K562 (cell line): ENCODE results near the gene IBA57. TPM values are rescaled to one million over a fixed set of nuclear protein-coding genes. Genes with fewer than 3 reads are reported as not detected.

Experiments
- HDAC1 ChIP-seq, 2 experiments: fragments of 450-650 bp; IDR thresholded peaks; 2 replicates each; pipeline ENCODE4 v1.6.1; 2016 to 2017; ENCODE audit warnings: inconsistent platforms in 1 of 2, mild to moderate bottlenecking in 1 of 2, moderate library complexity in 1 of 2
- HMGN3 ChIP-seq: IDR thresholded peaks from 2 replicates; pipeline ENCODE4 v1.6.1; 2011; ENCODE audit warnings: borderline replicate concordance, low read depth, mild to moderate bottlenecking, mixed read lengths, low read length; ENCODE audit not compliant: insufficient read length; ENCODE audit errors: extremely low read depth
- HOXB6 ChIP-seq: fragments of 250-450 bp; sonication (Bioruptor Pico); IDR thresholded peaks from 2 replicates; pipeline ENCODE4 v1.5.1; 2022; ENCODE audit warnings: mild to moderate bottlenecking, borderline replicate concordance
- JUNB ChIP-seq: fragments of 450-650 bp; formaldehyde crosslinking; conservative IDR thresholded peaks from 2 replicates; pipeline ENCODE4 v1.4.0; 2020; ENCODE audit warnings: mild to moderate bottlenecking
- KLF6 ChIP-seq: fragments of 250-450 bp; sonication (Bioruptor Pico); IDR thresholded peaks from 2 replicates; pipeline ENCODE4 v1.4.0; 2020; ENCODE audit warnings: mild to moderate bottlenecking, moderate library complexity, borderline replicate concordance
- MNT ChIP-seq, 2 experiments: fragments of 450-650 bp; conservative IDR thresholded peaks; 2 replicates each; pipeline ENCODE4 v1.6.1; 2017; ENCODE audit warnings: mild to moderate bottlenecking in 2 of 2, moderate library complexity in 2 of 2
- MYNN ChIP-seq, 2 experiments: sonication (generic); formaldehyde crosslinking in 1 of 2; IDR thresholded peaks; 2 replicates each; pipeline versions ENCODE4 v1.5.0 to v1.6.1; 2016 to 2020; ENCODE audit warnings: antibody characterized with exemption in 1 of 2, missing genetic modification reagents in 1 of 2
- NFE2 ChIP-seq: IDR thresholded peaks from 2 replicates; pipeline ENCODE4 v1.6.1; 2014; ENCODE audit warnings: antibody characterized with exemption, low read depth
- SMAD4 ChIP-seq: fragments of 250-450 bp; sonication (Bioruptor Pico); conservative IDR thresholded peaks from 2 replicates; pipeline ENCODE4 v1.8.0; 2021; ENCODE audit warnings: inconsistent platforms, mild to moderate bottlenecking, moderate library complexity
- TCF7L2 ChIP-seq: fragments of 150-350 bp; IDR thresholded peaks from 2 replicates; pipeline ENCODE4 v1.6.1; 2016; ENCODE audit warnings: low read depth, mild to moderate bottlenecking, low read length, moderate library complexity
- YBX1 ChIP-seq: fragments of 450-650 bp; IDR thresholded peaks from 2 replicates; pipeline ENCODE4 v1.7.1; 2016; ENCODE audit warnings: mild to moderate bottlenecking
- ZBTB9 ChIP-seq: fragments of 450-650 bp; formaldehyde crosslinking; IDR thresholded peaks from 2 replicates; pipeline ENCODE4 v1.4.0; 2020; ENCODE audit warnings: mild to moderate bottlenecking, moderate library complexity
- ZHX1 ChIP-seq: fragments of 150-350 bp; conservative IDR thresholded peaks from 2 replicates; pipeline ENCODE4 v1.6.1; 2014; ENCODE audit warnings: low read length
- ZNF274 ChIP-seq: IDR thresholded peaks from 2 replicates; pipeline ENCODE4 v1.6.1; 2011; ENCODE audit warnings: low read depth, mild to moderate bottlenecking, low read length, moderate library complexity, borderline replicate concordance
- ZNF316 ChIP-seq: fragments of 450-650 bp; IDR thresholded peaks from 2 replicates; pipeline ENCODE4 v1.6.1; 2016
- ZNF583 ChIP-seq: fragments of 250-450 bp; sonication (Bioruptor Pico); IDR thresholded peaks from 2 replicates; pipeline ENCODE4 v1.4.0; 2020
- ZNF778 ChIP-seq: fragments of 450-650 bp; formaldehyde crosslinking; IDR thresholded peaks from 2 replicates; pipeline ENCODE4 v1.4.0; 2020; ENCODE audit warnings: mild to moderate bottlenecking, moderate library complexity
- polyA plus RNA-seq, 8 experiments: library from polyadenylated mRNA; depleted of rRNA in 4 of 8; stranded (reverse) in 5 of 8; unstranded in 3 of 8; fragments of >200 nt; fragmentation: Nextera tagmentation in 2 of 8; fragmentation: Illumina TruSeq in 1 of 8; extraction: Ambion mirVana in 2 of 8; extraction: Trizol in 1 of 8; gene quantifications; 2 replicates each; pipeline versions ENCODE4 v1.2.1 to v1.2.3, GENCODE V29; 2011 to 2014; ENCODE audit warnings: inconsistent platforms in 1 of 8, missing spikeins in 1 of 8
- total RNA-seq, 7 experiments: library from RNA; depleted of rRNA in 6 of 7; stranded (reverse); fragments of >200 nt in 6 of 7; fragmentation: Illumina TruSeq in 2 of 7; extraction: Trizol in 2 of 7; gene quantifications; 2 replicates each; pipeline versions ENCODE4 v1.2.1 to v1.2.3, GENCODE V29; 2011 to 2021; ENCODE audit warnings: low replicate concordance in 1 of 7

The IBA57 gene
- total and polyA plus RNA-seq, 9 of the 15 experiments (the other 6 are each of a cell fraction or from before 2014, with no cell fraction given), result 0.77 to 15.5 (median 2.7) TPM

- no peak for TF ChIP-seq HDAC1 (IDR thresholded peaks at IDR 0.05)
- TF ChIP-seq ZNF274, result no peak
- peak; percentile 100 for TF ChIP-seq JUNB (CRISPR knock-in tag)
- TF ChIP-seq TCF7L2, result no peak
- no peak; the same call in 1 of the 2 replicates for TF ChIP-seq NFE2
- peak; percentile 93 for TF ChIP-seq HMGN3
- TF ChIP-seq YBX1, result no peak
- no peak; the same call in 1 of the 2 replicates for TF ChIP-seq HOXB6 (CRISPR knock-in tag)
- TF ChIP-seq SMAD4 (CRISPR knock-in tag), result peak; percentile 88
- no peak for TF ChIP-seq ZNF316
- TF ChIP-seq ZNF778 (CRISPR knock-in tag), result no peak
- peak; percentile 58; the same call in 1 of the 2 replicates for TF ChIP-seq KLF6 (CRISPR knock-in tag)
- TF ChIP-seq MYNN (IDR thresholded peaks at IDR 0.05), result no peak
- no peak for TF ChIP-seq MYNN (CRISPR knock-in tag; IDR thresholded peaks at IDR 0.05)
- peak; percentile 95; the same call in 1 of the 2 replicates for TF ChIP-seq ZBTB9
- TF ChIP-seq ZNF583 (CRISPR knock-in tag), result peak; percentile 89; the same call in 1 of the 2 replicates
- peak; percentile 78; the same call in 1 of the 2 replicates for TF ChIP-seq ZHX1
- peak; percentile 92 to 97 for TF ChIP-seq MNT (conservative IDR thresholded peaks at IDR 0.05)
Measured at GRCh38 chr1:228165372-228166169, at the start of gene IBA57 (continued).
